Spleen (tissue), 7 donors: ENCODE results near the gene PARN.

Experiments
- CTCF ChIP-seq, 11 experiments: fragments of 200-600 bp in 7 of 11; fragments of 450-650 bp in 4 of 11; sonication (generic) in 4 of 11; IDR thresholded peaks in 8 of 11; conservative IDR thresholded peaks in 3 of 11; 1 replicate in 7 of 11; 2 replicates in 4 of 11; pipeline versions ENCODE4 v1.4.0 to v1.8.0; 2016 to 2021; ENCODE audit warnings: antibody characterized with exemption in 11 of 11, inconsistent platforms in 4 of 11, mild to moderate bottlenecking in 1 of 11
- POLR2A ChIP-seq, 3 donors: fragments of 450-650 bp; IDR thresholded peaks; one replicate each; pipeline ENCODE4 v1.5.1; 2017; ENCODE audit warnings: antibody characterized with exemption in 3 of 3, mild to moderate bottlenecking in 1 of 3
- POLR2AphosphoS5 ChIP-seq, 3 donors: sonication (generic); formaldehyde crosslinking; IDR thresholded peaks; one replicate each; pipeline ENCODE4 v1.5.1; 2017; ENCODE audit warnings: antibody characterized with exemption in 3 of 3
- donor health status: DM: no; HTN: no; CAD: no; lungs with moderate emphysema.
- donor health status: DM: no; HTN: no; CAD: no.
- donor health status: DM: no; HTN: no; CAD: no.

- TF ChIP-seq POLR2A (IDR thresholded peaks at IDR 0.05): no peak
- no peak for TF ChIP-seq CTCF (IDR thresholded peaks at IDR 0.05 in 8 of 11, conservative IDR thresholded peaks at IDR 0.05 in 3 of 11)
- no peak for TF ChIP-seq POLR2AphosphoS5 (IDR thresholded peaks at IDR 0.05)
Measured at GRCh38 chr16:14611660-14612059, 18.4 kb downstream of the PARN start.
